HepG2 (cell line): ENCODE results near the gene TRIM27. TPM values are rescaled to one million over a fixed set of nuclear protein-coding genes. Genes with fewer than 3 reads are reported as not detected.

Source experiments
- CBX5 ChIP-seq: sonication (generic); formaldehyde crosslinking; IDR thresholded peaks from 2 replicates; pipeline ENCODE4 v1.4.0; 2020; ENCODE audit warnings: missing genetic modification reagents, borderline replicate concordance
- MBD4 ChIP-seq: IDR thresholded peaks from 2 replicates; pipeline ENCODE4 v1.6.1; 2012; ENCODE audit warnings: low read length, inconsistent platforms, borderline replicate concordance
- NFKB2 ChIP-seq: sonication (generic); formaldehyde crosslinking; IDR thresholded peaks from 2 replicates; pipeline ENCODE4 v1.4.0; 2020; ENCODE audit warnings: missing genetic modification reagents, borderline replicate concordance
- SIN3A ChIP-seq: IDR thresholded peaks from 2 replicates; pipeline ENCODE4 v1.6.1; 2011; ENCODE audit warnings: low read depth, mild to moderate bottlenecking, control low read depth, low read length, borderline replicate concordance
- SNAPC4 ChIP-seq: sonication (generic); formaldehyde crosslinking; IDR thresholded peaks from 2 replicates; pipeline ENCODE4 v1.4.0; 2020; ENCODE audit warnings: mild to moderate bottlenecking, missing genetic modification reagents
- SRSF1 ChIP-seq: fragments of 200-400 bp; formaldehyde crosslinking; optimal IDR thresholded peaks from 2 replicates; pipeline ENCODE3; 2017; ENCODE audit warnings: mild to moderate bottlenecking, low read depth, low read length, moderate library complexity
- ZBTB33 ChIP-seq: sonication (generic); formaldehyde crosslinking; IDR thresholded peaks from 2 replicates; pipeline ENCODE4 v1.4.0; 2020; ENCODE audit warnings: missing genetic modification reagents
- ZHX2 ChIP-seq, 2 experiments: sonication (generic) in 1 of 2; formaldehyde crosslinking in 1 of 2; IDR thresholded peaks; 2 replicates each; pipeline versions ENCODE4 v1.6.1 to v1.9.0; 2014 to 2022; ENCODE audit warnings: antibody characterized with exemption in 1 of 2, borderline replicate concordance in 1 of 2, inconsistent platforms in 1 of 2, low read depth in 1 of 2, missing genetic modification reagents in 1 of 2
- ZNF280D ChIP-seq: sonication (generic); formaldehyde crosslinking; IDR thresholded peaks from 2 replicates; pipeline ENCODE4 v1.5.1; 2020; ENCODE audit warnings: mild to moderate bottlenecking, missing genetic modification reagents
- ZNF883 ChIP-seq: sonication (generic); formaldehyde crosslinking; IDR thresholded peaks from 2 replicates; pipeline ENCODE4 v1.5.1; 2020; ENCODE audit warnings: mild to moderate bottlenecking, missing genetic modification reagents; ENCODE audit errors: not compliant biosample characterization
- ZSCAN31 ChIP-seq: sonication (generic); formaldehyde crosslinking; IDR thresholded peaks from 2 replicates; pipeline ENCODE4 v1.5.0; 2020; ENCODE audit warnings: low read depth, mild to moderate bottlenecking, missing genetic modification reagents
- polyA plus RNA-seq, 8 experiments: library from polyadenylated mRNA; depleted of rRNA in 3 of 8; stranded (reverse) in 7 of 8; unstranded in 1 of 8; fragments of >200 nt; fragmentation: Illumina TruSeq in 4 of 8; extraction: Trizol in 4 of 8; gene quantifications; 2 replicates each; pipeline versions ENCODE4 v1.2.1 to v1.2.3, GENCODE V29; 2011 to 2016; ENCODE audit warnings: low read depth in 4 of 8, missing spikeins in 1 of 8, mixed read lengths in 1 of 8; ENCODE audit not compliant: insufficient read depth in 1 of 8
- total RNA-seq, 5 experiments: library from RNA; depleted of rRNA; stranded (reverse); fragments of >200 nt; fragmentation: Illumina TruSeq; extraction: Trizol; gene quantifications; 2 replicates each; pipeline ENCODE4 v1.2.3, GENCODE V29; 2016; ENCODE audit warnings: low read depth in 1 of 5

TRIM27 gene
- total and polyA plus RNA-seq, 2 of the 13 experiments (the other 11 are each of a cell fraction or from before 2014, with no cell fraction given), result 88.6 to 112 TPM

DNA sequence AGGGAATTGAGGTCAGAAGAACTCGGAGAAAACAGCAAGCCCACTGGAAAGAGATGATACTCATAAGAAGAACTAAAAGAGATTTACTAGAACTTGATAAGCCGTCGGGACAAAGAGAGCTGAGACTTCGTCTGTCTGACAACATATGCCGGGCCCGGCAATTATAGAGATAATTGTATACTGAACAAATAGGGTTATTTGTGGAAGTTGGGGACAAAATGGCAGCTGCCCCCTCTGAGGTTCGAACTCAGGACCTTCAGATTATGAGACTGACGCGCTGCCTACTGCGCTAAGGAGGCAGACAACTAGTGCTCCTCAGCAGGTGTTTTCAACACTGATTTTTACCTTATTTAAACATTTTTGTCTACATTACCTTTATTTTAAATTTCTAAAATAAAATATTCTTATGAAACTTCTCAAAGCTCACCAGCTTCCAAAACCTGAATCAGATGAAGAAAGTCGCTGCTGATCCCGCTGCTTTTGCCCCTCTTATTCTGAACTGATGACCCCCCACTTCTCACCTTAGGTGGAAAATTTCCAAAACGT, 29.3 kb upstream of the TRIM27 start (continued):
- TF ChIP-seq SNAPC4 (CRISPR knock-in tag) (no peak), NFKB2 (CRISPR knock-in tag) (no peak; the same call in 1 of the 2 replicates), ZHX2 (IDR thresholded peaks at IDR 0.05; ENCODE audit: low read depth) (no peak), ZHX2 (CRISPR knock-in tag; IDR thresholded peaks at IDR 0.05; ENCODE audit: borderline replicate concordance) (peak; percentile 29; the same call in 1 of the 2 replicates), SIN3A (0 out of 2 replicates have a peak, but pooled peaks have one; percentile 38), ZSCAN31 (CRISPR knock-in tag) (no peak), ZNF883 (CRISPR knock-in tag) (no peak), SRSF1 (no peak), ZNF280D (CRISPR knock-in tag) (0 out of 2 replicates have a peak, but pooled peaks have one; percentile 47), MBD4 (no peak), ZBTB33 (CRISPR knock-in tag) (peak; percentile 66; the same call in 1 of the 2 replicates), CBX5 (CRISPR knock-in tag) (peak; percentile 81)
